Body of pancreas (tissue), 4 donors: ENCODE data around the gene TP53INP2.

Source experiments
- CTCF ChIP-seq, 7 experiments: fragments of 450-650 bp in 4 of 7; fragments of 200-600 bp in 3 of 7; sonication (generic) in 3 of 7; IDR thresholded peaks; one replicate each; pipeline ENCODE4 v1.5.1; 2016 to 2019; ENCODE audit warnings: antibody characterized with exemption in 7 of 7
- POLR2A ChIP-seq, 3 donors: fragments of 450-650 bp; IDR thresholded peaks; one replicate each; pipeline ENCODE4 v1.6.1; 2016; ENCODE audit warnings: antibody characterized with exemption in 3 of 3, mild to moderate bottlenecking in 2 of 3

GRCh38 chr20:34720266-34720665 is 16.1 kb downstream of the TP53INP2 start:
- TF ChIP-seq CTCF (IDR thresholded peaks at IDR 0.05) (no peak), POLR2A (IDR thresholded peaks at IDR 0.05) (no peak)
